Measurements from ENCODE around the gene SLC5A8.

The SLC5A8 gene

DNA sequence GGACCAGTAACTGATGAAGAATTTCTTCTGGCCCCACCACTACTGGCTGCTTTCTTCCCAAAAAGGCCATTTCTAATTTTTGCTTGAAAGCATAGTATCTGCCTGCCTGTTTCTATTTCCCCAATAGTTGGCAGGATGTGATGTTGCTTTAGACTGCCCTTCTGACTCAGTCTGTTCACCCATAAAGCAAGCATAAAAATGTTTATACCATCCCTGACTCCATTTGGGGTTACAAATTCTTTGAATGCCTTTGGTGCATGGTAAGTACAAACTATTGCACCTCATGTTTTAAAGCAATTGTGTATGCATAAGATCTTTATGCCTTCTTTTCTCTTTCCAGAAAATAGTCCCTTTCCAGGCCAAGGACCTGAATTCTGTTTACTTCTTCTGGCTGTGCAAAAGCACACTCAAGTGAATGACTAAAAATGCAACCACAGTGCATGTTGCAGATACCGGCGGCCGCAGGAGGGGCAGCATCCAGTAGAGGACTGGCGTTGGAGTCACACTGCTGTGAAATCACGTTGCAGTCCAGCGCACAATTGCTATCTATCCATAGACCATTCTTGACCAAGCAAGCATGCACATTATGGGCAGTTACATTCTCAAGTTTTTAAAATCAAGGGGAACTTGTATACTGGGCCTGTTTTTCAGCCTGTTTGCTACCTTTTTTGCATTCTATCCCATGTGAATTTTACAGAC is 82.4 kb downstream of the SLC5A8 start:
- TF ChIP-seq CTCF (IDR thresholded peaks at IDR 0.05; ENCODE audit: insufficient read depth, low read depth, low read length, missing control alignments) = no peak

DNA sequence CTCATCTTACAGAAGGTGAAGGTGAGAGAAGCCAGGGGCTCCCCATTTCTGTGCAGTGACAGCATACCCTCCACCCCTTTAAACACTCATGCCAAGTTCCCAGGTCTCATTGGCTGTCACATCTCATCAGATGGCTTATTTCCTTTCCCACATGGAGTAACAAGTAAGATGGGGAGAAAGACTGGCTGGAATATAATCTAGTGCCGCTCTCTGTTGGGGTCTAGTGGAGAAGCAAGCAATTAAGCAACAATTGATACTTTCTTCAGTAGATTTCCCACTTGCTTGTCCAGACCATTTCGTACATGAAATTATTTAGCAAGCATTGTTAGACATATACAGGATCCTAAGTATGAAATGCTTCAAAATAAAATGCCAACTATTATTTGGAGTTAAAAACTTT is 92.2 kb downstream of the SLC5A8 start:
- no peak for DNase-seq (ENCODE audit: low read depth)
- no peak for TF ChIP-seq CTCF (IDR thresholded peaks at IDR 0.05; ENCODE audit: insufficient read depth, low read depth, low read length, missing control alignments)
- H3K4me3 ChIP-seq (ENCODE audit: low read depth, low read length) = no peak overlapping the region

More for the DNA sequence above, 82.4 kb downstream of the SLC5A8 start:
- H3K4me3 ChIP-seq (ENCODE audit: low read depth, low read length) = no peak overlapping the region
- DNase-seq (ENCODE audit: low read depth) = no peak

DNA sequence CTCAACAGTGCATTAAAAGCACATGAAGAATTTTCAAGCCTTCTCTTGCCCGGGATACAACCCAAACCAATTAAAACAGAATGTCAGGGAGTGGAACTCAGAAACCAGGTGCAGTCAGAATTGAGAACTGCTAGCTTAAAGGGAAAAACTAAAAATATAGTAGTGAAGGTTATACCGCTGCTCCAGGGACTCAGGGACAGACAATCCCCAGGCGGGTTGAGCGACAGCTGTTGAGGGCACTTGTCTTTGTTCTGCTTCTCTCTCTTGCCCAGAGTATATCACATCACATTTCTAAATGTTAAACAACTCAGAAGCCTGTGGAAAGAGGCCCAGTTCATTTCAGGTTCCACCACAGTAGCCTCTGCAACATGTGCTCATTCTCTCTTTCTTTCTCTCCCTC is 93.1 kb downstream of the SLC5A8 start:
- H3K4me3 ChIP-seq (ENCODE audit: low read depth, low read length) = no peak overlapping the region
- DNase-seq (ENCODE audit: low read depth) = no peak
- TF ChIP-seq CTCF (IDR thresholded peaks at IDR 0.05; ENCODE audit: insufficient read depth, low read depth, low read length, missing control alignments) = no peak

DNA sequence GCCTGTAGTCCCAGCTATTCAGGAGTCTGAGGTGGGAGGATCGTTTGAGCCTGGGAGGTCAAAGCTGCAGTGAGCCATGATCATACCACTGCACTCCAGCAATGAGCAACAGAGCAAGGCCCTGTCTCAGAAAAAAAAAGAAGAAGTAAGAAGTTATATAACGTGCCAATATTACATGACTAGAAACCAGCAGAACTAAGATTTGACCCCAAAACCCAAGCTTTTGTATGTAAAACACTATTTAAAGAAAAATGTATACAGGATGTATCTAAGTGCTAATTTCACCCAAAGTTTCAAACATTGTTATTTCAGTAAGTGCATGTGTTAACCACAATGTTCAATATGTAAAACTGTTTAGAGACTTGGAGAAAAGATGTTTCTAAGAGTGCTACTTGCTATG is 94.7 kb downstream of the SLC5A8 start:
- no peak overlapping the region for H3K4me3 ChIP-seq (ENCODE audit: low read depth, low read length)
- TF ChIP-seq CTCF (IDR thresholded peaks at IDR 0.05; ENCODE audit: insufficient read depth, low read depth, low read length, missing control alignments) = no peak
- DNase-seq (ENCODE audit: low read depth) = no peak

GRCh38 chr12:101111441-101111840 is 98.6 kb downstream of the SLC5A8 start:
- no peak for TF ChIP-seq CTCF (IDR thresholded peaks at IDR 0.05; ENCODE audit: insufficient read depth, low read depth, low read length, missing control alignments)
- H3K4me3 ChIP-seq (ENCODE audit: low read depth, low read length) = no peak overlapping the region
- DNase-seq (ENCODE audit: low read depth) = no peak

DNA sequence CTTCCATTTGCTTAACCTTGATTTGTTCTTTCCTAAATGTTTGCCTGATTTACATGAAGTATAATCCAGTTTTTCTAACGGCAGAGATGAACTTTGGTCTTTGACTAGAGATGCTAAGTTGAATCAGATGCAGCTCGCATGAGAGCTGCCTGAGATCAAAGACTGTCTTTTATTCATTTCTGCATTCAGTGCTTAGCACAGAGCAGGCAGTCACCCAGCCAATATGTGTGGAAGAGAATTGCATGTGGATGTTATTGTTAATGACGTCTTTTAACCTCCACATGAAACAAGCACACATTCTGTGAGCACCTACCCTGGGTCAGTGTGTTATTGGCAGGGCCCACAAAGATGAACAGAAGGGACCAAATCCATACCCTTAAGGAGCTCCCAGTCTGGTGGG is 99.2 kb downstream of the SLC5A8 start:
- H3K4me3 ChIP-seq (ENCODE audit: low read depth, low read length) = no peak overlapping the region
- no peak for TF ChIP-seq CTCF (IDR thresholded peaks at IDR 0.05; ENCODE audit: insufficient read depth, low read depth, low read length, missing control alignments)
- no peak for DNase-seq (ENCODE audit: low read depth)

GRCh38 chr12:101108130-101108529 is 101.9 kb downstream of the SLC5A8 start:
- DNase-seq (ENCODE audit: low read depth) = no peak
- no peak for TF ChIP-seq CTCF (IDR thresholded peaks at IDR 0.05; ENCODE audit: insufficient read depth, low read depth, low read length, missing control alignments)
- no peak overlapping the region for H3K4me3 ChIP-seq (ENCODE audit: low read depth, low read length)
